Measurements from ENCODE around the gene LPIN1.

DNA sequence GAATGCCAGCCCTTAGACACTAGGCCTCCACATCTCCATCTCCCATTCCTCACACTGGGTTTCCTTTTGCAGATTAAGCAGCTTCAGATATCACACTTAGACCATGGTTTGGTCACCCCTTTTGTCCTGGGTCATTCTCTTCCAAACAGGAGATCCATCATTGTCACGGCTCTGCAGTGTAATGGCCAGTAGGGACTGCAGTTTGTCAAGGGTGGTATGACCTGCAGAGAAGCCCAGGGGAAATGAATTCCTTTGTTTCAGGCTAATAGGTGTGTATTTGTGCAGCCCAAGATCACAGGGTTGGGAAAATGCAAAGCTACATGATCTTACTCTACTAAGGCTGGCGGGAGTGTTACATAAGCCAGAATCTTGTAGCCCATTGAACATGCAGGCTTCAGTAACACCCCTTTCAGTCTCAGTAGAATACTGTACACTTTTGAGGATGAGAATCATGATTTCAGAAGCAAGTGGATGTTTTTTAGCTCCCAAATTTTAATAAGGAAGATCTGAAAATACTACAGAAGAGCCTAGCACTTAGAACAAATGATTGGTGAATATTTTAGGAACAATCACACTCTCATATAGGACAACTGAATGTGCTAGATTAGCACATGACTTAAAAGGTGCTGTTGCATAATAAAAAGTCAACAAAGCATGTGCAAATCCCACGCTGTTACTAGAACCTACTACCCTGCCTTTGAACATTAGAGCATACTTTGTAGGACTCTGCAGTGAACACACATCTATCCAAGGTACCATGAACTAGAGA lies 24.0 kb upstream of the LPIN1 start:
- TF ChIP-seq ZBTB21 (CRISPR knock-in tag; IDR thresholded peaks at IDR 0.05; ENCODE audit: borderline replicate concordance) (no peak), NFYB (CRISPR knock-in tag; conservative IDR thresholded peaks at IDR 0.05; ENCODE audit: low read depth) (no peak), ATF6 (CRISPR knock-in tag; IDR thresholded peaks at IDR 0.05) (no peak), PRRX2 (CRISPR knock-in tag; IDR thresholded peaks at IDR 0.05) (no peak), CTCF (IDR thresholded peaks at IDR 0.05) (no peak), ZNF423 (CRISPR knock-in tag; IDR thresholded peaks at IDR 0.05) (no peak), USF2 (CRISPR knock-in tag; IDR thresholded peaks at IDR 0.05) (no peak), ZNF263 (CRISPR knock-in tag; IDR thresholded peaks at IDR 0.05; ENCODE audit: low read depth) (no peak), NR2C2 (CRISPR knock-in tag; IDR thresholded peaks at IDR 0.05) (no peak)
- TF ChIP-seq, protein P1, sequence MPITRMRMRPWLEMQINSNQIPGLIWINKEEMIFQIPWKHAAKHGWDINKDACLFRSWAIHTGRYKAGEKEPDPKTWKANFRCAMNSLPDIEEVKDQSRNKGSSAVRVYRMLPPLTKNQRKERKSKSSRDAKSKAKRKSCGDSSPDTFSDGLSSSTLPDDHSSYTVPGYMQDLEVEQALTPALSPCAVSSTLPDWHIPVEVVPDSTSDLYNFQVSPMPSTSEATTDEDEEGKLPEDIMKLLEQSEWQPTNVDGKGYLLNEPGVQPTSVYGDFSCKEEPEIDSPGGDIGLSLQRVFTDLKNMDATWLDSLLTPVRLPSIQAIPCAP (CRISPR knock-in tag; IDR thresholded peaks at IDR 0.05) = no peak
